ENCODE data around the gene HSPB9.

GRCh38 chr17:42153919-42154742 lies 31.5 kb downstream of the HSPB9 start:
- TF ChIP-seq, protein P1, sequence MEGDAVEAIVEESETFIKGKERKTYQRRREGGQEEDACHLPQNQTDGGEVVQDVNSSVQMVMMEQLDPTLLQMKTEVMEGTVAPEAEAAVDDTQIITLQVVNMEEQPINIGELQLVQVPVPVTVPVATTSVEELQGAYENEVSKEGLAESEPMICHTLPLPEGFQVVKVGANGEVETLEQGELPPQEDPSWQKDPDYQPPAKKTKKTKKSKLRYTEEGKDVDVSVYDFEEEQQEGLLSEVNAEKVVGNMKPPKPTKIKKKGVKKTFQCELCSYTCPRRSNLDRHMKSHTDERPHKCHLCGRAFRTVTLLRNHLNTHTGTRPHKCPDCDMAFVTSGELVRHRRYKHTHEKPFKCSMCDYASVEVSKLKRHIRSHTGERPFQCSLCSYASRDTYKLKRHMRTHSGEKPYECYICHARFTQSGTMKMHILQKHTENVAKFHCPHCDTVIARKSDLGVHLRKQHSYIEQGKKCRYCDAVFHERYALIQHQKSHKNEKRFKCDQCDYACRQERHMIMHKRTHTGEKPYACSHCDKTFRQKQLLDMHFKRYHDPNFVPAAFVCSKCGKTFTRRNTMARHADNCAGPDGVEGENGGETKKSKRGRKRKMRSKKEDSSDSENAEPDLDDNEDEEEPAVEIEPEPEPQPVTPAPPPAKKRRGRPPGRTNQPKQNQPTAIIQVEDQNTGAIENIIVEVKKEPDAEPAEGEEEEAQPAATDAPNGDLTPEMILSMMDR (IDR thresholded peaks at IDR 0.05), result no peak
- TF ChIP-seq POLR2AphosphoS5 (IDR thresholded peaks at IDR 0.05), result no peak
- TF ChIP-seq POLR2A (IDR thresholded peaks at IDR 0.05), result no peak
- no peak for TF ChIP-seq EP300 (IDR thresholded peaks at IDR 0.05)
